COLO829 (cell line): ENCODE data around the gene CD5L.

Experiments
- DNase-seq: peaks from one replicate; pipeline ENCODE4 v3.0.0; 2012; ENCODE audit warnings: low spot score

The CD5L gene

GRCh38 chr1:157841708-157842107 lies at the start of gene CD5L:
CD5L (minus strand) TSS chr1:157841808; CDS start chr1:157841701, 107 bp downstream.
- no peak for DNase-seq

- DNase-seq = no peak
Measured at GRCh38 chr1:157882580-157882979, 41.0 kb upstream of the CD5L start.

GRCh38 chr1:157880621-157881020 lies 39.0 kb upstream of the CD5L start:
- DNase-seq = no peak

GRCh38 chr1:157878059-157878458 lies 36.5 kb upstream of the CD5L start:
- peak; percentile 56 for DNase-seq

- no peak for DNase-seq
Measured at GRCh38 chr1:157870490-157870889, 28.9 kb upstream of the CD5L start.

GRCh38 chr1:157868654-157869053 lies 27.0 kb upstream of the CD5L start:
- no peak for DNase-seq

GRCh38 chr1:157862114-157863070 lies 20.8 kb upstream of the CD5L start:
- DNase-seq = no peak

GRCh38 chr1:157856538-157856937 lies 14.9 kb upstream of the CD5L start:
- no peak for DNase-seq

GRCh38 chr1:157852476-157852875 lies 10.9 kb upstream of the CD5L start:
- peak; percentile 63 for DNase-seq

GRCh38 chr1:157849229-157849875 lies 7.7 kb upstream of the CD5L start:
- DNase-seq = no peak

GRCh38 chr1:157844089-157844830 lies 2.7 kb upstream of the CD5L start:
- DNase-seq = no peak

- no peak for DNase-seq
Measured at GRCh38 chr1:157842939-157843338, 1.3 kb upstream of the CD5L start.

GRCh38 chr1:157838966-157839365 lies 2.6 kb downstream of the CD5L start:
- no peak for DNase-seq

- no peak for DNase-seq
Measured at GRCh38 chr1:157834430-157834829, 7.2 kb downstream of the CD5L start.

- DNase-seq = no peak
Measured at GRCh38 chr1:157833145-157833544, 8.5 kb downstream of the CD5L start.

- no peak for DNase-seq
Measured at GRCh38 chr1:157831968-157832626, 9.5 kb downstream of the CD5L start.

- no peak for DNase-seq
Measured at GRCh38 chr1:157830887-157831286, 10.7 kb downstream of the CD5L start.

GRCh38 chr1:157829711-157830110 lies 11.9 kb downstream of the CD5L start:
- DNase-seq = no peak

- no peak for DNase-seq
Measured at GRCh38 chr1:157829210-157829609, 12.4 kb downstream of the CD5L start.

GRCh38 chr1:157820299-157820698 lies 21.3 kb downstream of the CD5L start:
- DNase-seq = no peak

GRCh38 chr1:157819896-157820295 lies 21.7 kb downstream of the CD5L start, which contains the start of gene FCRL1:
FCRL1 (minus strand) TSS chr1:157820120; CDS start chr1:157820037, 83 bp downstream.
- no peak for DNase-seq

GRCh38 chr1:157819215-157819614 lies 22.4 kb downstream of the CD5L start:
- DNase-seq = no peak
